Measurements from ENCODE around the gene C5orf46.

DNA sequence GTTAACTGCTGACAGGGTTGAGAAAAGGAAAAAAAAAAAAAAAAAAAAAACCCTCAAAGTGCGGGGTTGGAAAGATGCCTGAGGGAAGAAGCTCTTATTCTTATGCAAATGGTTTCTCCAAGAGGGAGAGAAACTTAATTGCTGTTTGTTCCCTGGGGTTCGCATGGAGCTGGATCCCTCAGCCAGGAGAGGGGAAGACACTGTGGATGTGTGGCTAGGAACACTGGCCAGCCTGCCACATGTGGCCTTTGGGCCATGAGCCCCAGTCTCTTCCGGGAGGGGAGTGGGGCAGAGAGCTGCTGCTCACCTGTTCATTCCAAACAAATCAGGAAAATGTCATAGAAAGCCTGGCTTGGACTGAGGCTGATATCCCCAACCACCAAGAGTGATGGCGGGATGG, 37.2 kb downstream of the C5orf46 start:
- no peak for TF ChIP-seq PPARA (CRISPR knock-in tag; IDR thresholded peaks at IDR 0.05; ENCODE audit: borderline replicate concordance)
- TF ChIP-seq RARB (CRISPR knock-in tag; IDR thresholded peaks at IDR 0.05), result no peak
- TF ChIP-seq SNAI2 (CRISPR knock-in tag; IDR thresholded peaks at IDR 0.05), result no peak
- TF ChIP-seq ARNTL (CRISPR knock-in tag; IDR thresholded peaks at IDR 0.05; ENCODE audit: borderline replicate concordance, low read depth), result no peak
- TF ChIP-seq, protein P1, sequence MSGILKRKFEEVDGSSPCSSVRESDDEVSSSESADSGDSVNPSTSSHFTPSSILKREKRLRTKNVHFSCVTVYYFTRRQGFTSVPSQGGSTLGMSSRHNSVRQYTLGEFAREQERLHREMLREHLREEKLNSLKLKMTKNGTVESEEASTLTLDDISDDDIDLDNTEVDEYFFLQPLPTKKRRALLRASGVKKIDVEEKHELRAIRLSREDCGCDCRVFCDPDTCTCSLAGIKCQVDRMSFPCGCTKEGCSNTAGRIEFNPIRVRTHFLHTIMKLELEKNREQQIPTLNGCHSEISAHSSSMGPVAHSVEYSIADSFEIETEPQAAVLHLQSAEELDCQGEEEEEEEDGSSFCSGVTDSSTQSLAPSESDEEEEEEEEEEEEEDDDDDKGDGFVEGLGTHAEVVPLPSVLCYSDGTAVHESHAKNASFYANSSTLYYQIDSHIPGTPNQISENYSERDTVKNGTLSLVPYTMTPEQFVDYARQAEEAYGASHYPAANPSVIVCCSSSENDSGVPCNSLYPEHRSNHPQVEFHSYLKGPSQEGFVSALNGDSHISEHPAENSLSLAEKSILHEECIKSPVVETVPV (CRISPR knock-in tag; IDR thresholded peaks at IDR 0.05), result no peak
- TF ChIP-seq, protein P2, sequence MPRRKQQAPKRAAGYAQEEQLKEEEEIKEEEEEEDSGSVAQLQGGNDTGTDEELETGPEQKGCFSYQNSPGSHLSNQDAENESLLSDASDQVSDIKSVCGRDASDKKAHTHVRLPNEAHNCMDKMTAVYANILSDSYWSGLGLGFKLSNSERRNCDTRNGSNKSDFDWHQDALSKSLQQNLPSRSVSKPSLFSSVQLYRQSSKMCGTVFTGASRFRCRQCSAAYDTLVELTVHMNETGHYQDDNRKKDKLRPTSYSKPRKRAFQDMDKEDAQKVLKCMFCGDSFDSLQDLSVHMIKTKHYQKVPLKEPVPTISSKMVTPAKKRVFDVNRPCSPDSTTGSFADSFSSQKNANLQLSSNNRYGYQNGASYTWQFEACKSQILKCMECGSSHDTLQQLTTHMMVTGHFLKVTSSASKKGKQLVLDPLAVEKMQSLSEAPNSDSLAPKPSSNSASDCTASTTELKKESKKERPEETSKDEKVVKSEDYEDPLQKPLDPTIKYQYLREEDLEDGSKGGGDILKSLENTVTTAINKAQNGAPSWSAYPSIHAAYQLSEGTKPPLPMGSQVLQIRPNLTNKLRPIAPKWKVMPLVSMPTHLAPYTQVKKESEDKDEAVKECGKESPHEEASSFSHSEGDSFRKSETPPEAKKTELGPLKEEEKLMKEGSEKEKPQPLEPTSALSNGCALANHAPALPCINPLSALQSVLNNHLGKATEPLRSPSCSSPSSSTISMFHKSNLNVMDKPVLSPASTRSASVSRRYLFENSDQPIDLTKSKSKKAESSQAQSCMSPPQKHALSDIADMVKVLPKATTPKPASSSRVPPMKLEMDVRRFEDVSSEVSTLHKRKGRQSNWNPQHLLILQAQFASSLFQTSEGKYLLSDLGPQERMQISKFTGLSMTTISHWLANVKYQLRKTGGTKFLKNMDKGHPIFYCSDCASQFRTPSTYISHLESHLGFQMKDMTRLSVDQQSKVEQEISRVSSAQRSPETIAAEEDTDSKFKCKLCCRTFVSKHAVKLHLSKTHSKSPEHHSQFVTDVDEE (CRISPR knock-in tag; IDR thresholded peaks at IDR 0.05), result no peak

Measured in SK-N-SH treated with all-trans-retinoic acid at 6 μM for 48 hours (cell line).